Upper lobe of left lung (tissue), 4 donors: Measurements from ENCODE around the gene C17orf75.

Experiments
- CTCF ChIP-seq, 6 experiments: fragments of 450-650 bp in 4 of 6; fragments of 200-600 bp in 2 of 6; sonication (generic) in 2 of 6; IDR thresholded peaks; one replicate each; pipeline ENCODE4 v1.5.1; 2016 to 2019; ENCODE audit warnings: antibody characterized with exemption in 6 of 6
- EP300 ChIP-seq, 4 donors: sonication (generic); formaldehyde crosslinking; IDR thresholded peaks; one replicate each; pipeline ENCODE4 v1.5.1; 2017; ENCODE audit warnings: antibody characterized with exemption in 4 of 4, control low read depth in 2 of 4
- POLR2AphosphoS5 ChIP-seq, 2 donors: sonication (generic); formaldehyde crosslinking; IDR thresholded peaks; one replicate each; pipeline ENCODE4 v1.5.1; 2017; ENCODE audit warnings: antibody characterized with exemption in 2 of 2

GRCh38 chr17:32287804-32288511, 54.0 kb downstream of the C17orf75 start:
- TF ChIP-seq POLR2AphosphoS5 (IDR thresholded peaks at IDR 0.05) = no peak
- no peak for TF ChIP-seq CTCF (IDR thresholded peaks at IDR 0.05)
- TF ChIP-seq EP300 (IDR thresholded peaks at IDR 0.05) = no peak
